Fibroblast of lung (primary cell): ENCODE data around the gene CCDC80. TPM values are rescaled to one million over a fixed set of nuclear protein-coding genes. Genes with fewer than 3 reads are reported as not detected.

Experiments used
- DNase-seq, 2 donors: peaks; one replicate each; pipeline versions ENCODE4 v3.0.0 to v3.0.0-alpha.2; 2010; ENCODE audit warnings: low read depth in 2 of 2
- H2AFZ ChIP-seq: 2 replicates; pipeline ENCODE4 v1.5.1; 2012; ENCODE audit warnings: low read length, control low read depth, inconsistent platforms
- H3K27ac ChIP-seq: 2 replicates; pipeline ENCODE4 v1.5.1; 2011; ENCODE audit warnings: low read length, control low read depth; ENCODE audit not compliant: insufficient read depth
- H3K27me3 ChIP-seq: 2 replicates; pipeline ENCODE4 v1.5.1; 2011; ENCODE audit warnings: mild to moderate bottlenecking, low read length; ENCODE audit not compliant: control insufficient read depth, insufficient read depth
- H3K36me3 ChIP-seq: 2 replicates; pipeline ENCODE4 v1.5.1; 2011; ENCODE audit warnings: low read length; ENCODE audit not compliant: control insufficient read depth, insufficient read depth
- H3K4me1 ChIP-seq: 2 replicates; pipeline ENCODE4 v1.5.1; 2011; ENCODE audit warnings: low read length; ENCODE audit not compliant: control insufficient read depth, insufficient read depth; ENCODE audit errors: extremely low read depth
- H3K4me2 ChIP-seq: 2 replicates; pipeline ENCODE4 v1.5.1; 2011; ENCODE audit warnings: low read length, control low read depth; ENCODE audit not compliant: insufficient read depth; ENCODE audit errors: extremely low read depth
- H3K4me3 ChIP-seq, 4 experiments: fragments of 200-600 bp in 1 of 4; sonication (generic) in 1 of 4; replicated peaks in 1 of 4; 2 replicates each; pipeline ENCODE4 v1.5.1; 2011 to 2016; ENCODE audit warnings: low read length in 4 of 4, low read depth in 3 of 4, mild to moderate bottlenecking in 3 of 4, control low read depth in 2 of 4, inconsistent platforms in 1 of 4, mixed read lengths in 1 of 4; ENCODE audit not compliant: insufficient read depth in 1 of 4; ENCODE audit errors: control extremely low read depth in 1 of 4
- H3K79me2 ChIP-seq: 2 replicates; pipeline ENCODE4 v1.5.1; 2012; ENCODE audit warnings: mild to moderate bottlenecking, low read length, inconsistent platforms; ENCODE audit not compliant: control insufficient read depth, insufficient read depth
- H3K9ac ChIP-seq: 2 replicates; pipeline ENCODE4 v1.5.1; 2011; ENCODE audit warnings: mild to moderate bottlenecking, low read length, control low read depth; ENCODE audit not compliant: insufficient read depth
- H3K9me3 ChIP-seq: 2 replicates; pipeline ENCODE4 v1.5.1; 2012; ENCODE audit warnings: low read depth, low read length; ENCODE audit not compliant: control insufficient read depth, insufficient read depth
- H4K20me1 ChIP-seq: 2 replicates; pipeline ENCODE4 v1.5.1; 2011; ENCODE audit warnings: low read length; ENCODE audit not compliant: control insufficient read depth, insufficient read depth; ENCODE audit errors: extremely low read depth
- CTCF ChIP-seq, 2 donors: IDR thresholded peaks in 1 of 2; conservative IDR thresholded peaks in 1 of 2; 1 replicate in 1 of 2; 2 replicates in 1 of 2; pipeline ENCODE4 v1.5.1; 2011 to 2012; ENCODE audit warnings: low read length in 2 of 2, control low read depth in 1 of 2, inconsistent platforms in 1 of 2, low read depth in 1 of 2, mild to moderate bottlenecking in 1 of 2
- EZH2 ChIP-seq: IDR thresholded peaks from 2 replicates; pipeline ENCODE4 v1.5.1; 2012; ENCODE audit warnings: low read length, control low read depth, mild to moderate bottlenecking; ENCODE audit errors: missing control alignments
- polyA plus RNA-seq, 2 donors: library from polyadenylated mRNA; depleted of rRNA in 1 of 2; stranded (reverse) in 1 of 2; unstranded in 1 of 2; fragments of >200 nt; gene quantifications; 2 replicates each; pipeline ENCODE4 v1.2.1, GENCODE V29; 2011 to 2012; ENCODE audit warnings: missing spikeins in 1 of 2
- total RNA-seq: library from RNA; depleted of rRNA; stranded (reverse); fragments of >200 nt; gene quantifications from 2 replicates; pipeline ENCODE4 v1.2.1, GENCODE V29; 2014

CCDC80 gene
- total and polyA plus RNA-seq, 2 donors (not counting 1 experiment from before 2014, with no cell fraction given) = 153 to 526 TPM

- Histone ChIP-seq H3K9me3 (no peaks in the 10 kb centered on the region), H4K20me1 (no peaks in the 10 kb centered on the region), H3K36me3 (no peaks in the 10 kb centered on the region), H3K27ac (no peak overlapping the region), H3K9ac (no peak overlapping the region), H3K4me2 (no peak overlapping the region), H3K27me3 (no peaks in the 10 kb centered on the region), H3K4me1 (peaks cover 12% of the 10 kb centered on the region), H3K4me3 (no peak overlapping the region), H2AFZ (no peak overlapping the region), H3K79me2 (no peaks in the 10 kb centered on the region)
- TF ChIP-seq CTCF (conservative IDR thresholded peaks at IDR 0.05 in 1 of 2, IDR thresholded peaks at IDR 0.05 in 1 of 2; ENCODE audit: low read depth in 1 of 2, low read length in 2 of 2) (no peak), EZH2 (no peak)
- peak in 1 of 2 donors; percentile 63 for DNase-seq
Observed at GRCh38 chr3:112688819-112689218, 47.9 kb upstream of the CCDC80 start.

GRCh38 chr3:112688085-112688769, 47.3 kb upstream of the CCDC80 start:
- H3K9ac ChIP-seq = no peak overlapping the region
- no peak overlapping the region for H3K4me3 ChIP-seq
- no peaks in the 10 kb centered on the region for H3K27me3 ChIP-seq
- H3K4me1 ChIP-seq = peaks cover 12% of the 10 kb centered on the region
- H3K79me2 ChIP-seq = no peaks in the 10 kb centered on the region
- no peaks in the 10 kb centered on the region for H3K36me3 ChIP-seq
- H4K20me1 ChIP-seq = no peaks in the 10 kb centered on the region
- TF ChIP-seq CTCF (conservative IDR thresholded peaks at IDR 0.05 in 1 of 2, IDR thresholded peaks at IDR 0.05 in 1 of 2; ENCODE audit: low read depth in 1 of 2, low read length in 2 of 2) (no peak), EZH2 (no peak)
- H3K4me2 ChIP-seq = no peak overlapping the region
- no peak overlapping the region for H3K27ac ChIP-seq
- peak in 1 of 2 donors; percentile 39 for DNase-seq
- no peak overlapping the region for H2AFZ ChIP-seq
- no peaks in the 10 kb centered on the region for H3K9me3 ChIP-seq

- no peak overlapping the region for H3K27ac ChIP-seq
- no peak overlapping the region for H3K9ac ChIP-seq
- H3K79me2 ChIP-seq = no peaks in the 10 kb centered on the region
- H3K4me1 ChIP-seq = peaks cover 13% of the 10 kb centered on the region
- no peak for DNase-seq
- H3K4me3 ChIP-seq = no peak overlapping the region
- H3K36me3 ChIP-seq = no peaks in the 10 kb centered on the region
- H3K27me3 ChIP-seq = no peaks in the 10 kb centered on the region
- no peak overlapping the region for H3K4me2 ChIP-seq
- TF ChIP-seq EZH2 (no peak), CTCF (conservative IDR thresholded peaks at IDR 0.05 in 1 of 2, IDR thresholded peaks at IDR 0.05 in 1 of 2; ENCODE audit: low read depth in 1 of 2, low read length in 2 of 2) (no peak)
- H2AFZ ChIP-seq = no peak overlapping the region
- no peaks in the 10 kb centered on the region for H4K20me1 ChIP-seq
- no peaks in the 10 kb centered on the region for H3K9me3 ChIP-seq
Observed at GRCh38 chr3:112687616-112688015, 46.7 kb upstream of the CCDC80 start.
